Adrenal gland (tissue), 5 donors: Measurements from ENCODE around the gene SMYD2.

Experiments used
- CTCF ChIP-seq, 6 experiments: fragments of 450-650 bp in 4 of 6; fragments of 200-600 bp in 2 of 6; sonication (generic) in 1 of 6; IDR thresholded peaks; 1 replicate in 5 of 6; 2 replicates in 1 of 6; pipeline versions ENCODE4 v1.5.1 to v1.8.0; 2016 to 2021; ENCODE audit warnings: antibody characterized with exemption in 6 of 6, mild to moderate bottlenecking in 2 of 6, moderate library complexity in 1 of 6
- POLR2A ChIP-seq, 2 donors: fragments of 450-650 bp; IDR thresholded peaks; one replicate each; pipeline ENCODE4 v1.6.1; 2017; ENCODE audit warnings: antibody characterized with exemption in 2 of 2, mild to moderate bottlenecking in 2 of 2, moderate library complexity in 1 of 2
- donor health status: DM: no; HTN: no; CAD: no.

- TF ChIP-seq CTCF (IDR thresholded peaks at IDR 0.05) (no peak), POLR2A (IDR thresholded peaks at IDR 0.05) (no peak)
These were observed 31.3 kb upstream of the SMYD2 start for GRCh38 chr1:214249651-214250050.
